Spinal cord (tissue), 10 donors: ENCODE results near the gene MYH8. TPM values are rescaled to one million over a fixed set of nuclear protein-coding genes. Genes with fewer than 3 reads are reported as not detected.

Experiments
- DNase-seq, 6 donors: peaks; one replicate each; pipeline versions ENCODE4 v3.0.0 to v3.0.0-alpha.2; 2013 to 2015; ENCODE audit warnings: low spot score in 6 of 6, low read depth in 4 of 6
- H3K27ac ChIP-seq: one replicate; pipeline ENCODE4 v1.5.1; 2013; ENCODE audit warnings: low read depth, low read length, control low read depth
- H3K27me3 ChIP-seq: one replicate; pipeline ENCODE4 v1.6.1; 2013; ENCODE audit warnings: low read length; ENCODE audit not compliant: control insufficient read depth, insufficient read depth
- H3K36me3 ChIP-seq: one replicate; pipeline ENCODE4 v1.6.1; 2013; ENCODE audit warnings: low read length; ENCODE audit not compliant: control insufficient read depth, insufficient read depth
- H3K4me1 ChIP-seq: one replicate; pipeline ENCODE4 v1.6.1; 2013; ENCODE audit warnings: low read length; ENCODE audit not compliant: control insufficient read depth, insufficient read depth
- H3K4me3 ChIP-seq: one replicate; pipeline ENCODE4 v1.5.1; 2013; ENCODE audit warnings: low read depth, low read length, control low read depth
- H3K9me3 ChIP-seq: one replicate; pipeline ENCODE4 v1.6.1; 2013; ENCODE audit warnings: low read length; ENCODE audit not compliant: control insufficient read depth, insufficient read depth
- WGBS: methylation state at CpG from one replicate; pipeline ENCODE4 v1.1.5; 2013; ENCODE audit warnings: missing lambda C conversion rate; ENCODE audit not compliant: insufficient coverage; 5-methylcytosine and 5-hydroxymethylcytosine counted together
- long read RNA-seq, 4 donors: transcript quantifications; one replicate each; lab custom pipeline, GENCODE V29; 2026
- polyA plus RNA-seq, 2 donors: library from polyadenylated mRNA; unstranded; fragments of 120-200 nt; gene quantifications; one replicate each; pipeline ENCODE4 v1.2.1, GENCODE V29; 2013; ENCODE audit not compliant: insufficient read length in 2 of 2
- total RNA-seq, 2 donors: library from RNA; depleted of rRNA in 1 of 2; stranded (reverse); fragments of 120-200 nt in 1 of 2; fragments of >200 nt in 1 of 2; gene quantifications; one replicate each; pipeline versions ENCODE4 v1.2.3 to v1.2.4, GENCODE V29; 2013 to 2014
- donor health status: healthy.

Gene MYH8
- 1 to 10 TPM in 1 of 2 donors, under 1 TPM in 1; 0.28 to 2.3 TPM for total RNA-seq
- polyA plus RNA-seq = 1 to 10 TPM in 1 of 2 donors, under 1 TPM in 1; 0.19 to 2.5 TPM
- long read RNA-seq, donor 1 = 0 reads
- long read RNA-seq, donor 2, partial matches to known transcripts = 5 of 5 reads
- long read RNA-seq, donor 2, other reads (novel, unspliced or antisense) = 0 of 5 reads
- long read RNA-seq, donor 3 = 0 reads
- long read RNA-seq, donor 4 = 0 reads

GRCh38 chr17:10421900-10422542, at the start of gene MYH8:
TSS of gene MYH8 (minus strand) at chr17:10421950. CDS start at chr17:10420227, 1,723 bp downstream.
- Histone ChIP-seq H3K9me3 (no peaks in the 10 kb centered on the region), H3K4me3 (no peak within 1 kb of the TSS), H3K27ac (no peak within 1 kb of the TSS), H3K27me3 (no peaks in the 10 kb centered on the region), H3K36me3 (no peaks in the 10 kb centered on the region), H3K4me1 (no peaks in the 10 kb centered on the region)
- peak in 1 of 6 donors; percentile 7 for DNase-seq
- WGBS = 81% methylated on average over 5 of the region's 7 CpGs

- H3K36me3 ChIP-seq = no peaks in the 10 kb centered on the region
- H3K27ac ChIP-seq = no peak within 1 kb of the TSS
- no peak for DNase-seq
- no peaks in the 10 kb centered on the region for H3K4me1 ChIP-seq
- H3K27me3 ChIP-seq = no peaks in the 10 kb centered on the region
- H3K4me3 ChIP-seq = no peak within 1 kb of the TSS
- no peaks in the 10 kb centered on the region for H3K9me3 ChIP-seq
- WGBS = no CpG with 5 or more reads among the region's 1 CpG
Measured at GRCh38 chr17:10469459-10469858, 47.7 kb upstream of the MYH8 start, which contains the start of gene MYH4. TSS of gene MYH4 (minus strand) at chr17:10469559. CDS start at chr17:10466745, 2,814 bp downstream.

- no peaks in the 10 kb centered on the region for H3K4me1 ChIP-seq
- no peaks in the 10 kb centered on the region for H3K36me3 ChIP-seq
- no CpG with 5 or more reads among the region's 4 CpGs for WGBS
- H3K27ac ChIP-seq = no peak overlapping the region
- H3K27me3 ChIP-seq = no peaks in the 10 kb centered on the region
- H3K9me3 ChIP-seq = no peaks in the 10 kb centered on the region
- no peak overlapping the region for H3K4me3 ChIP-seq
- no peak for DNase-seq
Measured at GRCh38 chr17:10463402-10463801, 41.7 kb upstream of the MYH8 start.

GRCh38 chr17:10460062-10460461, 38.3 kb upstream of the MYH8 start:
- no peaks in the 10 kb centered on the region for H3K27me3 ChIP-seq
- no peaks in the 10 kb centered on the region for H3K36me3 ChIP-seq
- no peak overlapping the region for H3K4me3 ChIP-seq
- H3K4me1 ChIP-seq = no peaks in the 10 kb centered on the region
- 94% methylated on average over 3 of the region's 4 CpGs for WGBS
- no peak for DNase-seq
- H3K27ac ChIP-seq = no peak overlapping the region
- no peaks in the 10 kb centered on the region for H3K9me3 ChIP-seq

GRCh38 chr17:10458701-10459100, 37.0 kb upstream of the MYH8 start:
- Histone ChIP-seq H3K4me1 (no peaks in the 10 kb centered on the region), H3K27me3 (no peaks in the 10 kb centered on the region), H3K9me3 (no peaks in the 10 kb centered on the region), H3K36me3 (no peaks in the 10 kb centered on the region), H3K4me3 (no peak overlapping the region), H3K27ac (no peak overlapping the region)
- no CpG with 5 or more reads among the region's 3 CpGs for whole genome bisulfite sequencing
- DNase-seq = no peak

- no peaks in the 10 kb centered on the region for H3K36me3 ChIP-seq
- no peaks in the 10 kb centered on the region for H3K27me3 ChIP-seq
- no CpG with 5 or more reads among the region's 1 CpG for WGBS
Measured at GRCh38 chr17:10457952-10458351, 36.2 kb upstream of the MYH8 start.

GRCh38 chr17:10447026-10447931, 25.5 kb upstream of the MYH8 start:
- no peaks in the 10 kb centered on the region for H3K9me3 ChIP-seq
- H3K36me3 ChIP-seq = no peaks in the 10 kb centered on the region
- H3K4me3 ChIP-seq = no peak overlapping the region
- no peak for DNase-seq
- H3K27me3 ChIP-seq = no peaks in the 10 kb centered on the region
- WGBS = 75% methylated on average over 5 of the region's 7 CpGs
- H3K4me1 ChIP-seq = no peaks in the 10 kb centered on the region
- H3K27ac ChIP-seq = no peak overlapping the region

More at GRCh38 chr17:10457952-10458351, 36.2 kb upstream of the MYH8 start:
- no peak for DNase-seq
- H3K9me3 ChIP-seq = no peaks in the 10 kb centered on the region
- no peak overlapping the region for H3K27ac ChIP-seq
- no peaks in the 10 kb centered on the region for H3K4me1 ChIP-seq
- H3K4me3 ChIP-seq = no peak overlapping the region

GRCh38 chr17:10439816-10440215, 18.1 kb upstream of the MYH8 start:
- no peak overlapping the region for H3K4me3 ChIP-seq
- H3K4me1 ChIP-seq = no peaks in the 10 kb centered on the region
- H3K27ac ChIP-seq = no peak overlapping the region
- no peaks in the 10 kb centered on the region for H3K27me3 ChIP-seq
- H3K36me3 ChIP-seq = no peaks in the 10 kb centered on the region
- WGBS = no CpG with 5 or more reads among the region's 1 CpG
- DNase-seq = no peak
- H3K9me3 ChIP-seq = no peaks in the 10 kb centered on the region

GRCh38 chr17:10435096-10435495, 13.3 kb upstream of the MYH8 start:
- H3K27ac ChIP-seq = no peak overlapping the region
- H3K36me3 ChIP-seq = no peaks in the 10 kb centered on the region
- 86% methylated on average over 1 of the region's 3 CpGs for whole genome bisulfite sequencing
- H3K9me3 ChIP-seq = peaks cover 1% of the 10 kb centered on the region
- no peaks in the 10 kb centered on the region for H3K27me3 ChIP-seq
- no peaks in the 10 kb centered on the region for H3K4me1 ChIP-seq
- H3K4me3 ChIP-seq = no peak overlapping the region
- no peak for DNase-seq
